Brain microvascular endothelial cell (primary cell): Measurements from ENCODE around the gene SERPINB11.

Source experiments
- DNase-seq: peaks from one replicate; pipeline ENCODE4 v3.0.0-alpha.2; 2020
- H3K27ac ChIP-seq: fragments of 250-450 bp; sonication (Bioruptor Pico); 2 replicates; pipeline ENCODE4 v1.5.1; 2020; ENCODE audit warnings: mild to moderate bottlenecking, moderate library complexity
- H3K27me3 ChIP-seq: fragments of 250-450 bp; sonication (Bioruptor Pico); replicated peaks from 2 replicates; pipeline ENCODE4 v1.5.1; 2020; ENCODE audit warnings: mild to moderate bottlenecking
- H3K36me3 ChIP-seq: fragments of 250-450 bp; sonication (Bioruptor Pico); replicated peaks from 2 replicates; pipeline ENCODE4 v1.5.1; 2020; ENCODE audit warnings: mild to moderate bottlenecking
- H3K4me3 ChIP-seq: 2 replicates; pipeline ENCODE4 v1.5.1; 2011; ENCODE audit warnings: low read depth, mild to moderate bottlenecking, control low read depth, low read length, moderate library complexity
- CTCF ChIP-seq: IDR thresholded peaks from 2 replicates; pipeline ENCODE4 v1.5.1; 2011; ENCODE audit warnings: low read depth, mild to moderate bottlenecking, moderate library complexity, low read length, control low read depth, inconsistent platforms; ENCODE audit errors: missing control alignments
- in situ Hi-C: cut with HindIII; loops from 2 replicates; pipeline ENCODE4 v1.10.0; 2017; ENCODE audit warnings: low sequenced_read_pairs, low pct_ligation_motif_present

SERPINB11 gene

GRCh38 chr18:63707816-63708215 is 5.1 kb downstream of the SERPINB11 start:
- Histone ChIP-seq H3K36me3 (no peaks in the 10 kb centered on the region), H3K4me3 (no peak overlapping the region), H3K27me3 (no peaks in the 10 kb centered on the region), H3K27ac (peak overlapping the region; percentile 90)
- no peak for TF ChIP-seq CTCF
- in situ Hi-C loops, result no loop called here
- no peak for DNase-seq

- in situ Hi-C loops, result no loop called here
- Histone ChIP-seq H3K27ac (peak overlapping the region; percentile 90), H3K4me3 (no peak overlapping the region), H3K36me3 (no peaks in the 10 kb centered on the region), H3K27me3 (no peaks in the 10 kb centered on the region)
- DNase-seq, result peak; percentile 87
- TF ChIP-seq CTCF, result no peak
Observed at GRCh38 chr18:63708650-63709049, 5.9 kb downstream of the SERPINB11 start.

- Histone ChIP-seq H3K27ac (no peak overlapping the region), H3K36me3 (no peaks in the 10 kb centered on the region), H3K4me3 (no peak overlapping the region), H3K27me3 (no peaks in the 10 kb centered on the region)
- no peak for TF ChIP-seq CTCF
- DNase-seq, result no peak
- in situ Hi-C loops, result no loop called here
Observed at GRCh38 chr18:63725682-63726480, 23.1 kb downstream of the SERPINB11 start.

- Histone ChIP-seq H3K4me3 (no peak overlapping the region), H3K27ac (no peak overlapping the region), H3K36me3 (no peaks in the 10 kb centered on the region), H3K27me3 (no peaks in the 10 kb centered on the region)
- in situ Hi-C loops, result no loop called here
- TF ChIP-seq CTCF, result no peak
- no peak for DNase-seq
Observed at GRCh38 chr18:63730773-63731172, 28.0 kb downstream of the SERPINB11 start.

GRCh38 chr18:63731215-63731614 is 28.5 kb downstream of the SERPINB11 start:
- Histone ChIP-seq H3K27me3 (no peaks in the 10 kb centered on the region), H3K4me3 (no peak overlapping the region), H3K27ac (no peak overlapping the region), H3K36me3 (no peaks in the 10 kb centered on the region)
- in situ Hi-C loops, result no loop called here
- TF ChIP-seq CTCF, result no peak
- no peak for DNase-seq

- peak; percentile 66 for DNase-seq
- Histone ChIP-seq H3K27ac (peak overlapping the region; percentile 19), H3K27me3 (no peaks in the 10 kb centered on the region), H3K36me3 (no peaks in the 10 kb centered on the region), H3K4me3 (no peak overlapping the region)
- in situ Hi-C loops, result no loop called here
- no peak for TF ChIP-seq CTCF
Observed at GRCh38 chr18:63736876-63737275, 34.1 kb downstream of the SERPINB11 start.
